Stimulated activated CD8-positive, alpha-beta memory T cell treated with anti-CD3 and anti-CD28 coated beads, Interleukin-12 subunit alpha, Interleukin-12 subunit beta, amount 100 ng/mL, for 1 hour (primary cell): Measurements from ENCODE around the gene MATN1.

Experiments
- DNase-seq: peaks from one replicate; pipeline ENCODE4 v3.0.0-alpha.2; 2020; ENCODE audit warnings: low read depth

MATN1 gene

GRCh38 chr1:30718636-30719405, 4.6 kb downstream of the MATN1 start:
- peak; percentile 76 for DNase-seq

DNA sequence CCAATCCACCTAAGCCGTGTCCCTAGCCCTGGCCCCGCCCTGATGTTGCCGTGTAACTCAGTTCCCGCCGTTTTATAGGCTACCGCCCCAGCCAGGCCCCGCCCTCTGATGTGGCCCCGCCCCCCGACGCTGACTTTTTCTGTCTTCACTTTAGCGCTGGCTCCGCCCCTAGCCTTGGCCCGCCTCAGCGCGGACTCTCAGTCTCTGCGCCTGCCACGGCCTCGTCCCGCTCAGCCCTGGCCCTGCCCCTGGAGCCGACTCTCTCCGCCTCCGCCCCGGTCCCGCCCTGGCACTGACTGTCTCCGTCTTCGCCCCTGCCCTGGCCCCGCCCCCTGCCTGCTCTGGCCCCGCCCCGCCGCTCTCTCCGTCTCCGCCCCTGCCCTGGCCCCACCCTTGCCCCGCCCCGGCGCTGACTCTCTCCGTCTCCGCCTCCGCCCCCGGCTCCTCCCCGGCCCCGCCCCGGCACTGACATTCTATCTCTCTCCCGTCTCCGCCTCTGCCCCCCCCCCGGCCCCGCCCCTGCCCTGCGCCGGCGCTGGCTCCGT, 5.2 kb downstream of the MATN1 start:
- DNase-seq = peak; percentile 99

DNA sequence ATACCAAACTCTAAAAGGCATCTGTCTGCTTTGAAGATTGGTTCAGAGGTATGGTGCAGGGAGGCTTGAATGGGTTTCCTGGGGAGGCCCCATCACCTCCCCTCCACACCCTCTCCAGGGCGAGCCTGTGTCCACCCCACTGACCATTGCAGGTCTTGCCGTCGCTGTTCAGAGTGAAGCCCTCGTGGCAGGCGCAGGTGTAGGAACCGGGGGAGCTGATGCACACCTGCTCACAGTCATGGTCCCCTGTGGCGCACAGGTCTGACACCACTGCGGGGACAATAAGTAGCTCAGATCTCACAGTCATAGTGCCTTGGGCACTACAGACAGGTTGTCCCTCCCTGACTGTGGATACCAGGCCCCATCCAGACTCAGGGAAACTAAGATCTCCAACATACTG, 6.7 kb downstream of the MATN1 start:
- DNase-seq = no peak

GRCh38 chr1:30715886-30716285, 7.5 kb downstream of the MATN1 start:
- DNase-seq = no peak

GRCh38 chr1:30715216-30715615, 8.2 kb downstream of the MATN1 start:
- no peak for DNase-seq

DNA sequence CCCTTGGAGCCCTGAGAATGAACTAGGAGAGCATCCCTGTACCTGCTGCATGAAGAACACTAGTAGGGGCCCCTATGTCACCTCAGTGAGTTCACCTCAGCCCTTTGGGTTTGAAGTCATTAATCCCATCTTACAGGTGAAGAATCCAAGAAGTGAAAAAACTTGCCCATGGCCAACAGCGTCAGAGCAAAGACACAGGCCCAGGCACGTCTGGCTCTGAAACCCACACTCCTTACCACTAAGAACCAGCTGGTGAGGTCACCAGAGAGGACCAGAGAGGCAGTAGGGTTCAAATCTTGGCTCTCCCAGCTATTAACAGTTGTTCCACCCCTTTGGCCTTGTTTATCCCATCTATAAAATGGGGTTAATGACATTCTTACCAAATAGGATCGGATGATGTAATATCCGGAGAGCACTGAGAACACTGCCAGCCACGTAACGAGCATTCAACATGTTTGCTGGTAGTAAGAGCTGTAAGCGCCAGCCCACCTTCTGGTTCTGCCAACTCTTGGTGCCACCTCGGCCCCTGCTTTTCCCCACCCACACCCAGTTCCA, 8.8 kb downstream of the MATN1 start:
- DNase-seq = no peak

DNA sequence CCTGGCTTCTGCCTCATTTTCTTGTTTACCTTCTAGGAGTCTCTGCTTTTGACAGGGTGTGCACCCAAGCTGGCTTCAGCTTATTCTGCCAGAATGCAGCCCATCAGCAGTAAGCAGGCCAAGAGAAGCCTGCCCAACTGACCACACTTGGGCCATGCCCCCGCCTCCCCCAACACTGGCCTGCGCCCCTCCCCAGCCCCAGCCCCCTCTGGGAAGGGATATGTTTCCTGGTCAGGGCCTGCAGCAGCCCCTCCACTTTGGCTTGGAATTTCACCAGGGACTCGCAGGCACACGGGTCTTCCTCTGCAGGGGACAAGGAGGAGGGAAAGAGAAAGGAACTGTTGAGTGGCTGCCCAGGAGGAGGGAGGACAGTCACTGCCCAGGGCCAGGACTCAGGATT, 9.4 kb downstream of the MATN1 start:
- DNase-seq = no peak

DNA sequence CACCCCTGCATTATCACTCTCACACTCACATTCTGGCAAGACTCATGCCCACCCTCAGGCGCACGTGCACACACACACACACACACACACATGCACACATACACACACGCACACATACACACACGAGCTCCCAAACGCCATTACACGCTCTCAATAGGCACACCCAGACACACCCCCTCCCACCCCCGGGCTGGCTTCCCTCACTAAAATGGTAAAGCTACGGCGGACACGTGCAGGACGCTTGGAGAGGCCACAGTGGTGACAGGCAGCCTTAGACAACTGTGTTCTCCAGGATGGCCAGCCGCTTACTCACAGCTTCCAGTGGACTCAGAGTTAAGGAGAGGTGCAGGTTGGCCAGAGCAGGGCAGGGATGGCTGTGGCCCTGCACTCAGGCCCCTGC, 10.1 kb downstream of the MATN1 start:
- no peak for DNase-seq

GRCh38 chr1:30712583-30712982, 10.8 kb downstream of the MATN1 start:
- DNase-seq = no peak

DNA sequence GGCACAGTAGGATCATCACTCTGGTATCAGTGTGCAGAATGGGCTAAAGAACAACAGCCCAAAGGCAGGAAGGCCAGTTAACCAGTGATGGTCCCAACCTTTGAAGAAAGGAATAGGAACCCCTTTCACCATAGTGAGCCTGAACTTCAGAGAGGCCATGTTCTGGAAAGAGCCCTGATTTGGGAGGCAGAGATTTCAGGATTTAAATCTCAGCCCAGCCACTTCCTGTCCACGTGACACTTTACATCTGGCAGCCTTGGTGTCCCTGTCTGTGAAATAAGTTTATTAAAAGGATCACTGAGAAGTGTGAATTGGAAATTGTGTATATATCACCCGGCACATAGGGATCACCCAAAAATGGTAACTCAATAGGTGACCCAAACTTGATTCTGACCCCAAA, 13.0 kb downstream of the MATN1 start:
- DNase-seq = no peak

- DNase-seq = no peak
Measured at GRCh38 chr1:30708361-30708728, 15.0 kb downstream of the MATN1 start.

GRCh38 chr1:30707412-30708360, 15.7 kb downstream of the MATN1 start:
- no peak for DNase-seq

DNA sequence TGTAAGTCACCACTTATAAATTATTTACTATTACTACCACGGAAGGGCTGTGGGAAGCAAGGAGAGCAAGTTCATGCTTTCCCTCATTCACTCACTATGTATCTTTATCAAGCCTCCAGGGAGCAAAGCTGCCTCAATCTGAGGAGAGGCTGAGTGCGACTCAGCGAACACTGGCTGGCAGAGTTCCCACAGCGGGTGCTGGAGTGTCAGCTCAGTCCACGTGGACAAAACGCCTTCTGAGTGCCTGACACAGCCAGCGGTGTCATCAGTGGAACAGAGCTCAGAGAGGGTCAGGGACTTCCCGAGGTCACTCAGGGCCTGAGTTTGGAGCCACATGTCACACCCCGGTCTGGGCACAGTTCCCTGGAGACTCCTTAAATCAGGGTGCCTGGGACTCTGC, 16.9 kb downstream of the MATN1 start:
- no peak for DNase-seq

DNA sequence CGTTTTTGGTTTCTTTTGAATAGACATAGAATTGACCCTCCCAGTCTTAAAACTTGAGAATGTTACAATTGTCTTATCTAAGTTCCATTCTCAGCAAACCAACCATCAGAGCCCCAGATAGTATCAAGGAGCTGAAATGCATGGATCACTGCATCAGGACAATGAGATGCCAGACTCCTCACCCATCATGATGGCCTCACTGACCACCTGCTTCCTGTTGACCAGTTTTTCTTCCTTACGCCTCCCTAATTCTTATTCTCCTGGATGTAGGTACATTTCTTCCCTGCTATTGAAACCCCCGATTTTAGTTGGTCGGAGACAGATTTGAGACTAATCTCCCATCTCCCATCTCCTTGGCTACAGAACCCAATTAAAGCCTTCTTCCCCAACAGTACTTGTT, 17.7 kb downstream of the MATN1 start:
- DNase-seq = no peak

DNA sequence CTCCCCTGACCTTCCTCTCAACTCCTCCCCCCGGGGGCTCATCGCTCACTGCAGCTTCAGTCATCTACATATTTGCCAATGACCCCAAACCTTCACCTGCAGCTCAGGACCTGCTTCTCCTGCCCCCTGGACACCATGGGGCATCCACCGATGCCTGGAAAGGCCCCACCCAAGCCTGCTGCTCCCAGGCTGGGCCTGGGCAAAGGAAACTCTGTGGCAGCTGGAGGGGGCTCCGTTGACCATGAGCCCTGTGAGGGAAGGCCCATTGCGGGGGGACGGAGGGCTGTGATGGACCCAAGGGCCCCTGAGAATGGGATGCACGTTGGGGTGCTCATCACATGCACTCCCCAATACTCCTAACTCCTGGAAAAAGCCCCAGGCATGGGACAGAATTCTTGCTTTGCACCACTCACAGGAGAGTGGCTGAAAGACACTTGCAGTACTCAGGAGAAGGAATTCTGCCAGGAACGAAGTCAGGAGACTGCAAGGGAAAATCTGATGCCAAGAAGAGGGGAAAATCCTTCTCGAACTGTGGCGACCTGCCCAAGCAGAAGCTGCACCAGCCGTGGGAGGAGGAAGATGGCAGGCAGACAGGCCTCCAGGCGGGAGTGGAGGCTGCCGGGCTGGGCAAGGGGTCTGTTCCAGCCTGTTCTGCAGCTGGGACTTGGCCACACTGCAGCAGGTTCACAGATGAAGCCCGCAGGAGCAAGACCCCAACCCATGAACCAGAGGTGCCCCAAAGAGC, 18.4 kb downstream of the MATN1 start:
- no peak for DNase-seq

- no peak for DNase-seq
Measured at GRCh38 chr1:30704271-30704670, 19.1 kb downstream of the MATN1 start.

DNA sequence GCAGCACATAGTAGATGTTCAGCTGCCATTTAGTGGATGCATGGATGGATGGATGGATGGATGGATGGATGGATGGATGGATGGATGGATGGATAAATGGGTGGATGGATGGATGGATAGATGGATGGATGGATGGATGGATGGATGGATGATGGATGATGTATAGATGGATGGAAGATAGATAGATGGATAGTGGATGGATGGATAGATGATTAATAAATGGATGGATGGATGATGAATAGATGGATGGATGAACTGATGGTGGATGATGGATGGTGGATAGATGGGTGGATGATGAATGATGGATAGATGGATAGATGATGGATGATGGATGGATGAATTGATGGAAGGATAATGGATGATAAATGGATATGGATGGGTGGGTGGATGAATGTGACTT, 20.6 kb downstream of the MATN1 start:
- DNase-seq = no peak

GRCh38 chr1:30701258-30701633, 22.1 kb downstream of the MATN1 start:
- no peak for DNase-seq

- DNase-seq = no peak
Measured at GRCh38 chr1:30700528-30701257, 22.7 kb downstream of the MATN1 start.

GRCh38 chr1:30699762-30700161, 23.6 kb downstream of the MATN1 start:
- no peak for DNase-seq

DNA sequence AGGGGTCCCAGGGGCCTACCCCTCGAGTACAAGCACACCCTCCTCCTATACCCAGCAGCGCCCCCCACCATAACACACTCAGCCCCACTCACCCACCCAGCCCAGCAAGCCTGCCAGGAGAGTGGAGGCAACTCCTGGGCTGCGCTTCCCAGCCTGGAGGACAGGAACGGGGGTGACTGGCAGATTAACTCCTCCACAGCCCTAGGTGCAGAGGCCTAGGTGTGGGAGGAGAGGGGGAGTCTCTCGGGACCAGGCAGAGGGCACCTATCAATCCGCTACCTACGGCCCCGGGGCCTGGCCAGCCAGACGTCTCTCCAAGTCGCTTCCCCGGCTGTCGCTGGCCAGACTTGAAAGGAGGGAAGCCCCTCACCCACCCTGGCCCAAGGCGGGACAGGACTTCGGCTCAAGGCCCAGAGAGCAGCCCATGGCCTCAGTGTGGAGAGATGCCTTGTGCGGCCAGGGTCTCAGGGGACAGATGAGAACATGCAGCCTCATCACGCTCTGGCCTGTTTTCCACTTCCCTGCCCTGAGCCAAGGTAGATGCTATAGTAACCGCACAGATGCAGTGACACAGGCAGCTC, 24.9 kb downstream of the MATN1 start:
- no peak for DNase-seq
